Pancreas (tissue), 10 donors: ENCODE measurements around the gene FARS2. TPM values are rescaled to one million over a fixed set of nuclear protein-coding genes. Genes with fewer than 3 reads are reported as not detected.

Source experiments
- ATAC-seq, 4 donors: fragments of 200-7000 bp; cut with Tn5 transposase; one replicate each; pipeline versions ENCODE4 v1.8.0 to v1.9.1; 2020; ENCODE audit warnings: mild to moderate bottlenecking in 4 of 4, moderate library complexity in 4 of 4
- DNase-seq, 6 donors: peaks; one replicate each; pipeline ENCODE4 v3.0.0-alpha.2; 2020
- FAIRE-seq: peaks from 2 replicates; lab custom pipeline; 2012; peaks lifted over from hg19 to GRCh38; lab: Jason Lieb, UNC
- H3K27ac ChIP-seq, 4 donors: fragments of 200-600 bp; sonication (generic); 1 replicate in 3 of 4; 2 replicates in 1 of 4; pipeline versions ENCODE4 v1.5.0 to v1.8.0; 2020
- H3K27me3 ChIP-seq, 4 donors: fragments of 200-600 bp; one replicate each; pipeline ENCODE4 v1.8.0; 2021
- H3K36me3 ChIP-seq, 3 donors: fragments of 200-600 bp; sonication (generic) in 1 of 3; one replicate each; pipeline versions ENCODE4 v1.5.0 to v1.8.0; 2020 to 2021
- H3K4me1 ChIP-seq, 3 donors: fragments of 200-600 bp; one replicate each; pipeline ENCODE4 v1.8.0; 2021
- H3K4me3 ChIP-seq, 4 donors: fragments of 200-600 bp; sonication (generic) in 2 of 4; one replicate each; pipeline versions ENCODE4 v1.5.0 to v1.8.0; 2020 to 2021
- H3K9me3 ChIP-seq, 4 donors: fragments of 200-600 bp; one replicate each; pipeline ENCODE4 v1.8.0; 2021
- WGBS, 2 donors: extraction: QIAGEN DNeasy Blood & Tissue Kit; methylation state at CpG; one replicate each; pipeline ENCODE4 v1.1.7; 2013; 5-methylcytosine and 5-hydroxymethylcytosine counted together
- intact Hi-C, 3 donors: fragments of 100-400 bp; cut with DNase I; formaldehyde crosslinking; loops; one replicate each; pipeline versions ENCODE4 v1.11.1 to v1.14.2; 2022
- polyA plus RNA-seq, 2 donors: library from polyadenylated mRNA; stranded (reverse); fragments of 200-250 nt; gene quantifications; one replicate each; pipeline ENCODE4 v1.2.3, GENCODE V29; 2013
- total RNA-seq, 6 donors: library from RNA; stranded (reverse); fragmentation: NEBNext Ultra II Directional in 4 of 6; extraction: Animal tissue kit (Norgen Biotek cat#: 25700) in 4 of 6; gene quantifications; one replicate each; pipeline versions ENCODE4 v1.2.1 to v1.2.4, GENCODE V29; 2021 to 2023
- TF ChIP-seq, protein P1 (sequence below), 4 donors: fragments of 200-600 bp; sonication (generic) in 3 of 4; IDR thresholded peaks; one replicate each; pipeline versions ENCODE4 v1.5.0 to v1.8.0; 2021; ENCODE audit warnings: antibody characterized with exemption in 4 of 4
- donor health status: healthy with polysubstance abuse.
- donor health status: DM: no; HTN: no; CAD: no; lungs with moderate emphysema.
- donor health status: DM: no; HTN: no; CAD: no.
- donor health status: control.
- donor health status: control.
- donor health status: Bipolar disorder and iron deficiency.
- donor health status: DM: yes; HTN: yes; CAD: no.
- donor health status: DM: no; HTN: no; CAD: no.
- donor health status: DM: no; HTN: no; CAD: no.
- donor health status: DM: yes; HTN: yes; CAD: no.

FARS2 gene
- total and polyA plus RNA-seq, 8 donors = 4.1 to 10.3 (median 7.5) TPM

- Histone ChIP-seq H3K27me3 (no peaks in the 10 kb centered on the region), H3K4me1 (no peaks in the 10 kb centered on the region), H3K36me3 (no peaks in the 10 kb centered on the region), H3K9me3 (no peaks in the 10 kb centered on the region), H3K4me3 (no peak overlapping the region), H3K27ac (no peak overlapping the region)
- intact Hi-C loops = no loop called here
- ATAC-seq (peak in 2 of 4 donors; percentile 40 to 62), DNase-seq (no peak), FAIRE-seq (no peak)
- TF ChIP-seq, protein P1, sequence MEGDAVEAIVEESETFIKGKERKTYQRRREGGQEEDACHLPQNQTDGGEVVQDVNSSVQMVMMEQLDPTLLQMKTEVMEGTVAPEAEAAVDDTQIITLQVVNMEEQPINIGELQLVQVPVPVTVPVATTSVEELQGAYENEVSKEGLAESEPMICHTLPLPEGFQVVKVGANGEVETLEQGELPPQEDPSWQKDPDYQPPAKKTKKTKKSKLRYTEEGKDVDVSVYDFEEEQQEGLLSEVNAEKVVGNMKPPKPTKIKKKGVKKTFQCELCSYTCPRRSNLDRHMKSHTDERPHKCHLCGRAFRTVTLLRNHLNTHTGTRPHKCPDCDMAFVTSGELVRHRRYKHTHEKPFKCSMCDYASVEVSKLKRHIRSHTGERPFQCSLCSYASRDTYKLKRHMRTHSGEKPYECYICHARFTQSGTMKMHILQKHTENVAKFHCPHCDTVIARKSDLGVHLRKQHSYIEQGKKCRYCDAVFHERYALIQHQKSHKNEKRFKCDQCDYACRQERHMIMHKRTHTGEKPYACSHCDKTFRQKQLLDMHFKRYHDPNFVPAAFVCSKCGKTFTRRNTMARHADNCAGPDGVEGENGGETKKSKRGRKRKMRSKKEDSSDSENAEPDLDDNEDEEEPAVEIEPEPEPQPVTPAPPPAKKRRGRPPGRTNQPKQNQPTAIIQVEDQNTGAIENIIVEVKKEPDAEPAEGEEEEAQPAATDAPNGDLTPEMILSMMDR (IDR thresholded peaks at IDR 0.05) = no peak
- 73 to 77% methylated on average over 2 of the region's 2 CpGs for WGBS, 2 donors
Observed at GRCh38 chr6:5674721-5675120, 413.4 kb downstream of the FARS2 start.

DNA sequence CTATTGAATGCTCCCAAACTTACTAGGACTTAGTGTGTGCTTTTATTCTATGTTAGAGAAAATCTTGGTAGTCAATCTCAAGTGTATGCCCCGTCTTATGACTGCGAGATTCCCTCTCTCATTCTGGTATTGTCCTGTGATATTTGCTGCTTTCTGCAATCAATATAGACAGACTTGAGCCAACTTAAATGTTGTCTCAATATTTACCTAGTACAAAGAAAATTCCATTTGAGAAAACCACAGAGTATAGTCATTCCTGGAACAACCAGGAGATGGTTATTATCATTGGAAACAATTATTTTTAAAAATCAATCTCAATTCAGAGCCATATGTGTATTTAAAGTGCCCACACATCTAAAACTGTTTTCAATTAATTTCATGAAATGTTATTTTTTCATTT, 415.4 kb downstream of the FARS2 start:
- no peak for DNase-seq
- 49 to 51% methylated on average over 2 of the region's 2 CpGs for WGBS, 2 donors
- H3K4me1 ChIP-seq = no peaks in the 10 kb centered on the region
- no peak overlapping the region for H3K27ac ChIP-seq
- no peak for FAIRE-seq
- TF ChIP-seq, protein P1 (IDR thresholded peaks at IDR 0.05) = no peak
- no peaks in the 10 kb centered on the region for H3K36me3 ChIP-seq
- no peak overlapping the region for H3K4me3 ChIP-seq
- H3K27me3 ChIP-seq = no peaks in the 10 kb centered on the region
- no peak for ATAC-seq
- H3K9me3 ChIP-seq = no peaks in the 10 kb centered on the region
- intact Hi-C loops = no loop called here

DNA sequence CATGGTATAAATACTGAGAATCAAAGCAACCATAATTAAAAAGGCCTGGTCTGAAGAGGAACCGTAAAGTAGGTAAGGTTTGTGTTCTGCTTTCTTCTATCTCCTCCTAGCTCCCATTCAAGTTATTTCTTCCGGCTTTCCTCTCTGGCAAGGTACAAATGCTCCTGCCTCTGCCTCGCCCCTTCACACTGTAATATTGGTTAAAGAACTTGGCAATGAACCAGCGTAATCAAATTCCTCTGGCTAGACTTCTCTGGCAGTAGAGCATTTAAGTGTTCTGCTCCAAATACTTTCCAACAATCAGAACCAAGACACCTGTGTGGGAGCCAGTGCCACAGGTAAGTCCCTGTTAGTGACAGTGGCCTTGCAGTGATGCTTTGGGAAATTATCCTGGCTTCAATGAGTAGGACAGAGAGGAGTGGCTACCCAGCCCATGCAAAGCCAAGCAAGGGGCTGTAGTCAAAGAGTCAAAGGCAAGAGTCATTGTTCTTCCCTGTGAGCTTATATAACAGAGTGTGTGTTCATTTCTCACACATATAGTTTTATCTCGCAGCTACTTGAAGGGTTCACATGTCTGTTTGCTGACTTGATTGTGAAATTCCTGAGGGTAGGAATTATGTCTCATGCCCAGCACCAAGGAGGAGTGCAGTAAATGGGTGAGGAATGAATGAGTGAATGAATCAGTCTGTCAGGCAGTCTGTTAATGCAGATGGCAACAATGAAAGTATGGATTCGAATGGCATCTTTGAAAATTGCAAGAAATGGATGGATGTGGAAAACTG, 416.1 kb downstream of the FARS2 start:
- ATAC-seq (peak in 2 of 4 donors; percentile 33 to 55), FAIRE-seq (no peak), DNase-seq (no peak)
- Histone ChIP-seq H3K4me1 (no peaks in the 10 kb centered on the region), H3K9me3 (no peaks in the 10 kb centered on the region), H3K36me3 (no peaks in the 10 kb centered on the region), H3K27me3 (no peaks in the 10 kb centered on the region), H3K4me3 (no peak overlapping the region), H3K27ac (no peak overlapping the region)
- WGBS, 2 donors = 58 to 63% methylated on average over 6 of the region's 6 CpGs
- intact Hi-C loops = no loop called here
- TF ChIP-seq, protein P1 (IDR thresholded peaks at IDR 0.05) = no peak

GRCh38 chr6:5679270-5679669, 418.0 kb downstream of the FARS2 start:
- Histone ChIP-seq H3K27me3 (no peaks in the 10 kb centered on the region), H3K36me3 (no peaks in the 10 kb centered on the region), H3K4me1 (no peaks in the 10 kb centered on the region), H3K4me3 (no peak overlapping the region), H3K27ac (no peak overlapping the region), H3K9me3 (no peaks in the 10 kb centered on the region)
- TF ChIP-seq, protein P1 (IDR thresholded peaks at IDR 0.05) = no peak
- WGBS, 2 donors = 89 to 91% methylated on average over 2 of the region's 2 CpGs
- FAIRE-seq (no peak), DNase-seq (no peak), ATAC-seq (no peak)
- intact Hi-C loops = no loop called here

- DNase-seq (no peak), ATAC-seq (no peak), FAIRE-seq (no peak)
- WGBS, 2 donors = 67 to 77% methylated on average over 4 of the region's 4 CpGs
- Histone ChIP-seq H3K27me3 (no peaks in the 10 kb centered on the region), H3K4me3 (no peak overlapping the region), H3K9me3 (no peaks in the 10 kb centered on the region), H3K27ac (no peak overlapping the region), H3K36me3 (no peaks in the 10 kb centered on the region), H3K4me1 (no peaks in the 10 kb centered on the region)
- TF ChIP-seq, protein P1 (IDR thresholded peaks at IDR 0.05) = no peak
- intact Hi-C loops = no loop called here
Observed at GRCh38 chr6:5679691-5680090, 418.4 kb downstream of the FARS2 start.
